ENCODE data around the gene SYNE2.

- TF ChIP-seq CTCF (IDR thresholded peaks at IDR 0.05; ENCODE audit: extremely low read depth in 1 of 2, insufficient read depth in 1 of 2, low read depth in 1 of 2, low read length in 2 of 2) = no peak
- no peak for TF ChIP-seq MAX (IDR thresholded peaks at IDR 0.05; ENCODE audit: insufficient read depth, insufficient read length)
- TF ChIP-seq POLR2AphosphoS5 (IDR thresholded peaks at IDR 0.05; ENCODE audit: insufficient read depth, low read depth, low read length) = no peak
- no peak for TF ChIP-seq POLR2A (IDR thresholded peaks at IDR 0.05; ENCODE audit: low read depth, low read length)
- TF ChIP-seq FOS (IDR thresholded peaks at IDR 0.05; ENCODE audit: borderline replicate concordance, insufficient read depth, low read length) = no peak
- TF ChIP-seq EZH2 (IDR thresholded peaks at IDR 0.05; ENCODE audit: borderline replicate concordance, low read depth, low read length, severe bottlenecking) = no peak
Measured at GRCh38 chr14:64186231-64187129, 333.7 kb downstream of the SYNE2 start.

All from endothelial cell of umbilical vein (primary cell).